AG09319 (cell line): ENCODE measurements around the gene KLF5.

Experiments used
- DNase-seq: peaks from one replicate; pipeline ENCODE4 v3.0.0-alpha.2; 2010; ENCODE audit warnings: low read depth; ENCODE audit errors: extremely low read depth
- TF ChIP-seq, protein P1 (sequence below): IDR thresholded peaks from 2 replicates; pipeline ENCODE4 v1.5.1; 2011; ENCODE audit warnings: low read depth, mild to moderate bottlenecking, inconsistent platforms, low read length, moderate library complexity

The KLF5 gene

DNA sequence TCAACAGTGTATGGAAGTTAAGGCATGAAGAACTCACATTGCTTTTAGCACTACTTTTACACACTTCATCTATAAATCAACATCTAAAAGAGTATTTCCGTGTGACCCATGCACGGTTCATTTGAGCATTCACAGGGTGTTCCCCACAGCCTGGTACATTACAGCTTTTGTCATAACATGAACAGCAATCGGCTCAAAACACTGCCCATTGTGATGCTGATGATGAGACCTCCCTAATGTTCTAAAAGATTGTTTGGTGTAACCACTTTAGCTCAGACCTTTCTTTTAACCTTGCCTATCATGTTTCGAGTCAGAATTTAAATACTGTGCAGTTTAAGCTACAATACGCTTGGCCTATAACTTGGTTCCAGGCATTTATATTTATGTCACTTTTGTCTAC lies 4.1 kb upstream of the KLF5 start:
- TF ChIP-seq, protein P1, sequence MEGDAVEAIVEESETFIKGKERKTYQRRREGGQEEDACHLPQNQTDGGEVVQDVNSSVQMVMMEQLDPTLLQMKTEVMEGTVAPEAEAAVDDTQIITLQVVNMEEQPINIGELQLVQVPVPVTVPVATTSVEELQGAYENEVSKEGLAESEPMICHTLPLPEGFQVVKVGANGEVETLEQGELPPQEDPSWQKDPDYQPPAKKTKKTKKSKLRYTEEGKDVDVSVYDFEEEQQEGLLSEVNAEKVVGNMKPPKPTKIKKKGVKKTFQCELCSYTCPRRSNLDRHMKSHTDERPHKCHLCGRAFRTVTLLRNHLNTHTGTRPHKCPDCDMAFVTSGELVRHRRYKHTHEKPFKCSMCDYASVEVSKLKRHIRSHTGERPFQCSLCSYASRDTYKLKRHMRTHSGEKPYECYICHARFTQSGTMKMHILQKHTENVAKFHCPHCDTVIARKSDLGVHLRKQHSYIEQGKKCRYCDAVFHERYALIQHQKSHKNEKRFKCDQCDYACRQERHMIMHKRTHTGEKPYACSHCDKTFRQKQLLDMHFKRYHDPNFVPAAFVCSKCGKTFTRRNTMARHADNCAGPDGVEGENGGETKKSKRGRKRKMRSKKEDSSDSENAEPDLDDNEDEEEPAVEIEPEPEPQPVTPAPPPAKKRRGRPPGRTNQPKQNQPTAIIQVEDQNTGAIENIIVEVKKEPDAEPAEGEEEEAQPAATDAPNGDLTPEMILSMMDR, result no peak

DNA sequence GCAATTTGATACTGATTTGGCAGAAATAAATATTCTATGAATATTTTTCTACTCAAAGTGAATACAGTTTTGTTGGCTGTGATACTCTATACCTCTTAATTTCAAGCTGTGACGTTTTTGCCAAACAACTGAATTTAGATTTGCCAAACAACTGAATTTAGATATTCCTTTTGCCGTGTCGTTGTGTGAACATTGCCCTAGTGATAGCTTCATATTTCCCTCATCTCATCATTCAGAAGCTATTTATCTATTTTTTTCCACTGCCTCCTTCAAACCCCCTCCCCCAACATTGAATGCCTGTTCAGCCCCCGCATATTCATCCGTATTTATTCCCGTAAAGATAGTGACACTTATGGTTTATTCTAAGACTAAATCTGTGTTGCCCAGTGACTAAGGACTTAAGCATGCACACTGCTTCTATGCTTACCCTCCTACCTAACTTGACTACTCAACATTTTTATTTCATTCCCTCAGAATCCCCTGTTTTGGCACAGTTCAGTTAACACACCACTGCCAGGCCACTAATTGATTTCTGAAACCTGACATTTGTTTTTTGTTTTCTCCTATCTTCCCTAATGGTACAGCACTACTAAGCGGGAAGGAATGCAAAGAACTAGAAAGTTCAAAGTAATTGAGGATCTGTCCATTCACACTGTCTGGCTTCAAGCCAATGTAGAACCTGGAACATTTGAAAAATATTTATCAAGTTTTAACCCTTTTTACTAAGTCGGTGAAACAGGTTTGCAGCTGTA lies 2.8 kb upstream of the KLF5 start:
- TF ChIP-seq, protein P1, result no peak
- DNase-seq, result no peak

More for the DNA sequence above, 4.1 kb upstream of the KLF5 start:
- DNase-seq, result no peak

- DNase-seq, result no peak
- TF ChIP-seq, protein P1, result no peak
Measured at GRCh38 chr13:73056565-73056962, 2.2 kb upstream of the KLF5 start.

DNA sequence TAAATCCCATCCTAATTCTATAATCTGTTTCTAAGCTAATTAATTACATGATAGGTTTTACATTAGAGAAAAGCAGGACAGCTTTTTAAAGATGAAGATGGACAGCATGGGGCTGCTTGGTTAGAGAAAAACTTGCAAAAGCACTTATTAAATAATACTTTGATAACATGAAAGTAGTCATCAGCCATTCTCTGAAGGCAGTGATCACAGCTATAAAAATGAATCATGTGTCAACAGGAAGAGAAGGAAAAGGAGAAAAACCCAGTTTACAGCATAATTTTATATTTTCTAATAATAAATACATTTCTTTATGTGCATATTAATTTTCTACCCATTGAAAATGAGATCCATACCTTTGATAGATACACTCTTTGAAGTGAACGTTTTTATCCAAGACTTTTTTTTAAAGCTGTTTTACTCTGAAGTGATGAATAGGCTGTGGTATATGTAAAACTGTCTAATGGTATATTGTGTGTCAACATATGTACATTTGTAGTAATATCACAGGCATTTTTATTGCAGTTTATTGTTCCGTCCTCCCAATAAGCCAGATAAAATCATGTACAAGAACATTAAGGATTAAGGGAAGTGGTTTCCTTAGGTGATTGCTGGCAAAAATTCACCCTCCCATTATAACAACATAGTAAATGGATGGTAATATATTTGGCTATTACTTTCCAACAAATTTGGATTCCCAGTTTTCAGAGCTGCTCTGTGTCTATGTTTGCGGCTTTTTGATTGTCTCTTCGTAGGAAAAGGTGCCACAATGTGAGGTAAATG lies 1.3 kb upstream of the KLF5 start:
- DNase-seq, result no peak
- TF ChIP-seq, protein P1, result no peak

DNA sequence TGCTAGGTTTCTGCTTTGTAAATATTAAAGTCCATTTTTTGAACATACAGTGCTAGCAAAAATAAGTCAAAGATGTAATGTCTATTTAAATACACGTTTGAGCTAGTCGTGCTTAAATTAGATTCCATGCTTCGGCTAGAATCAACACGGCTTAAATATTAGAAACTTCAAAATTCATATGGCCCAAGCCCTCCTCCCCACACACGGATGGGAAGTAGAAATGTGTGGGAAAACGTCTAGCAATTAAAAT lies 816 bp upstream of the KLF5 start:
- TF ChIP-seq, protein P1, result no peak
- DNase-seq, result no peak

DNA sequence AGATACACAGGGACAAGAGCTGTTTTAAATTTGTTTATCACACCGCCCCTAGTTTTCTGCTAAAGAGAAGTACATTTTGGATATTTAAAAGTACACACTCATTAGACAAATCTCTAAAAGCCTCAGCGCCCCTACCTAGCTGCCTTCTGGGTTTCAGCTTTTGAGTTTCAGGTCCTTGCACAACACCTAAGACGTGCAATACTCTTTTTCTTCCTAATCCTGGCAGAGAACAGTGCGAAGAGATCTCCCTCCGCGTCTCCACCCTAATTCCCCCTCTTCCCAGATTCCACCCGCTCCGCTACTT lies 421 bp upstream of the KLF5 start:
- TF ChIP-seq, protein P1, result no peak
- DNase-seq, result no peak

GRCh38 chr13:73059460-73060250 lies 850 bp downstream of the KLF5 start:
- TF ChIP-seq, protein P1, result peak; percentile 22
- DNase-seq, result no peak
